Natural killer cell (primary cell): Measurements from ENCODE around the gene PGRMC2. TPM values are rescaled to one million over a fixed set of nuclear protein-coding genes. Genes with fewer than 3 reads are reported as not detected.

Experiments used
- ATAC-seq, 3 donors: fragments of 150-1000 bp in 2 of 3; fragments of 200-7000 bp in 1 of 3; cut with Tn5 transposase; 1 replicate in 1 of 3; 2 replicates in 2 of 3; pipeline ENCODE4 v1.10.0; 2021; ENCODE audit warnings: mild to moderate bottlenecking in 2 of 3, moderate library complexity in 2 of 3
- DNase-seq, 2 donors: peaks; one replicate each; pipeline versions ENCODE4 v3.0.0 to v3.0.0-alpha.2; 2013 to 2021; ENCODE audit warnings: mixed read lengths in 1 of 2
- H3K27ac ChIP-seq: one replicate; pipeline ENCODE4 v1.5.1; 2013; ENCODE audit warnings: mild to moderate bottlenecking, low read length
- H3K27me3 ChIP-seq: one replicate; pipeline ENCODE4 v1.6.1; 2013; ENCODE audit warnings: low read length; ENCODE audit not compliant: control insufficient read depth, insufficient read depth
- H3K36me3 ChIP-seq: one replicate; pipeline ENCODE4 v1.6.1; 2013; ENCODE audit warnings: low read length; ENCODE audit not compliant: control insufficient read depth, insufficient read depth
- H3K4me1 ChIP-seq: one replicate; pipeline ENCODE4 v1.6.1; 2013; ENCODE audit warnings: low read length; ENCODE audit not compliant: control insufficient read depth, insufficient read depth
- H3K4me3 ChIP-seq: one replicate; pipeline ENCODE4 v1.5.1; 2013; ENCODE audit warnings: low read length
- H3K9me3 ChIP-seq: one replicate; pipeline ENCODE4 v1.6.1; 2013; ENCODE audit warnings: low read length; ENCODE audit not compliant: control insufficient read depth, insufficient read depth
- H3K27ac Mint-ChIP-seq, 2 donors: one replicate each; pipeline ENCODE4 v1.8.0; 2022; ENCODE audit warnings: mild to moderate bottlenecking in 2 of 2, mixed read lengths in 2 of 2, moderate library complexity in 1 of 2
- H3K27me3 Mint-ChIP-seq, 2 donors: one replicate each; pipeline ENCODE4 v1.8.0; 2022; ENCODE audit warnings: low read depth in 2 of 2, mixed read lengths in 2 of 2
- H3K36me3 Mint-ChIP-seq: one replicate; pipeline ENCODE4 v1.8.0; 2022; ENCODE audit warnings: mixed read lengths
- H3K4me1 Mint-ChIP-seq, 2 donors: one replicate each; pipeline ENCODE4 v1.8.0; 2022; ENCODE audit warnings: mixed read lengths in 2 of 2
- H3K4me3 Mint-ChIP-seq: one replicate; pipeline ENCODE4 v1.8.0; 2022; ENCODE audit warnings: mild to moderate bottlenecking, moderate library complexity, mixed read lengths
- H3K9me3 Mint-ChIP-seq, 2 donors: one replicate each; pipeline ENCODE4 v1.8.0; 2022; ENCODE audit warnings: mixed read lengths in 2 of 2
- CTCF ChIP-seq: fragments of 200-600 bp; IDR thresholded peaks from one replicate; pipeline ENCODE4 v1.8.0; 2022; ENCODE audit warnings: antibody characterized with exemption
- WGBS: methylation state at CpG from one replicate; pipeline ENCODE4 v1.1.7; 2013; ENCODE audit warnings: missing lambda C conversion rate; ENCODE audit not compliant: insufficient coverage; 5-methylcytosine and 5-hydroxymethylcytosine counted together
- intact Hi-C: fragments of 100-400 bp; cut with micrococcal nuclease; formaldehyde crosslinking; loops from one replicate; pipeline ENCODE4 v1.14.2; 2022
- total RNA-seq, 4 donors: library from RNA; stranded (reverse); fragments of 120-200 nt in 1 of 4; gene quantifications; one replicate each; pipeline versions ENCODE4 v1.2.3 to v1.2.4, GENCODE V29; 2013 to 2022

PGRMC2 gene
- total RNA-seq, 3 donors from 2014 or later (not counting 1 experiment from before 2014, with no cell fraction given): 42.0 to 58.6 (median 53.2) TPM

- H3K27me3 ChIP-seq: no peaks in the 10 kb centered on the region
- TF ChIP-seq CTCF: no peak
- no peak overlapping the region for H3K4me3 ChIP-seq
- Mint-ChIP-seq H3K4me3 (no peak overlapping the region), H3K27ac (no peak overlapping the region), H3K27me3 (no peaks in the 10 kb centered on the region), H3K9me3 (no peaks in the 10 kb centered on the region), H3K4me1 (no peaks in the 10 kb centered on the region), H3K36me3 (no peaks in the 10 kb centered on the region)
- no peak for ATAC-seq
- H3K4me1 ChIP-seq: no peaks in the 10 kb centered on the region
- H3K9me3 ChIP-seq: no peaks in the 10 kb centered on the region
- no peak overlapping the region for H3K27ac ChIP-seq
- intact Hi-C loops: no loop called here
- no peak for DNase-seq
- no peaks in the 10 kb centered on the region for H3K36me3 ChIP-seq
- WGBS: 81% methylated on average over 2 of the region's 2 CpGs
These were observed 28.3 kb upstream of the PGRMC2 start for GRCh38 chr4:128315756-128316520.

GRCh38 chr4:128311659-128312403 is 24.2 kb upstream of the PGRMC2 start:
- no peaks in the 10 kb centered on the region for H3K36me3 Mint-ChIP-seq
- no peak overlapping the region for H3K27ac Mint-ChIP-seq
- DNase-seq (no peak), ATAC-seq (no peak)
- H3K27me3 Mint-ChIP-seq: no peaks in the 10 kb centered on the region
- Histone ChIP-seq H3K27ac (no peak overlapping the region), H3K27me3 (no peaks in the 10 kb centered on the region), H3K4me1 (no peaks in the 10 kb centered on the region), H3K4me3 (no peak overlapping the region), H3K9me3 (no peaks in the 10 kb centered on the region), H3K36me3 (no peaks in the 10 kb centered on the region)
- WGBS: 82% methylated on average over 1 of the region's 2 CpGs
- H3K4me1 Mint-ChIP-seq: no peaks in the 10 kb centered on the region
- no peaks in the 10 kb centered on the region for H3K9me3 Mint-ChIP-seq
- TF ChIP-seq CTCF: no peak
- intact Hi-C loops: no loop called here
- no peak overlapping the region for H3K4me3 Mint-ChIP-seq

GRCh38 chr4:128310266-128310697 is 22.7 kb upstream of the PGRMC2 start:
- Histone ChIP-seq H3K27me3 (no peaks in the 10 kb centered on the region), H3K4me1 (no peaks in the 10 kb centered on the region), H3K4me3 (no peak overlapping the region), H3K36me3 (no peaks in the 10 kb centered on the region), H3K27ac (no peak overlapping the region), H3K9me3 (no peaks in the 10 kb centered on the region)
- Mint-ChIP-seq H3K27ac (no peak overlapping the region), H3K36me3 (no peaks in the 10 kb centered on the region), H3K4me1 (no peaks in the 10 kb centered on the region), H3K27me3 (no peaks in the 10 kb centered on the region), H3K4me3 (no peak overlapping the region), H3K9me3 (no peaks in the 10 kb centered on the region)
- ATAC-seq (no peak), DNase-seq (no peak)
- TF ChIP-seq CTCF: no peak
- 95% methylated on average over 6 of the region's 6 CpGs for WGBS
- intact Hi-C loops: no loop called here
